GM13977 (cell line): ENCODE results near the gene MMGT1.
A peak's percentile ranks its signal among the peaks of the same experiment; 100 is the strongest.

Experiments used
- DNase-seq: peaks from one replicate; pipeline ENCODE4 v3.0.0; 2012; ENCODE audit warnings: low spot score
- in situ Hi-C: fragments of 300-500 bp; cut with MboI; formaldehyde crosslinking; loops from one replicate; pipeline ENCODE4 v1.12.0; 2022; ENCODE audit warnings: low sequenced_read_pairs, low pct_unique_long_range_greater_than_20kb, mixed read lengths, inconsistent platforms; ENCODE audit not compliant: unreplicated experiment
- TF ChIP-seq, protein P1 (sequence below): IDR thresholded peaks from 2 replicates; pipeline ENCODE4 v1.5.1; 2012; ENCODE audit warnings: mild to moderate bottlenecking, control low read depth; ENCODE audit not compliant: insufficient read depth; ENCODE audit errors: extremely low read depth, missing control alignments

MMGT1 gene

GRCh38 chrX:135988245-135988644, 14.5 kb upstream of the MMGT1 start:
- no peak for DNase-seq
- TF ChIP-seq, protein P1, sequence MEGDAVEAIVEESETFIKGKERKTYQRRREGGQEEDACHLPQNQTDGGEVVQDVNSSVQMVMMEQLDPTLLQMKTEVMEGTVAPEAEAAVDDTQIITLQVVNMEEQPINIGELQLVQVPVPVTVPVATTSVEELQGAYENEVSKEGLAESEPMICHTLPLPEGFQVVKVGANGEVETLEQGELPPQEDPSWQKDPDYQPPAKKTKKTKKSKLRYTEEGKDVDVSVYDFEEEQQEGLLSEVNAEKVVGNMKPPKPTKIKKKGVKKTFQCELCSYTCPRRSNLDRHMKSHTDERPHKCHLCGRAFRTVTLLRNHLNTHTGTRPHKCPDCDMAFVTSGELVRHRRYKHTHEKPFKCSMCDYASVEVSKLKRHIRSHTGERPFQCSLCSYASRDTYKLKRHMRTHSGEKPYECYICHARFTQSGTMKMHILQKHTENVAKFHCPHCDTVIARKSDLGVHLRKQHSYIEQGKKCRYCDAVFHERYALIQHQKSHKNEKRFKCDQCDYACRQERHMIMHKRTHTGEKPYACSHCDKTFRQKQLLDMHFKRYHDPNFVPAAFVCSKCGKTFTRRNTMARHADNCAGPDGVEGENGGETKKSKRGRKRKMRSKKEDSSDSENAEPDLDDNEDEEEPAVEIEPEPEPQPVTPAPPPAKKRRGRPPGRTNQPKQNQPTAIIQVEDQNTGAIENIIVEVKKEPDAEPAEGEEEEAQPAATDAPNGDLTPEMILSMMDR, result no peak
- in situ Hi-C loops, result no loop called here

DNA sequence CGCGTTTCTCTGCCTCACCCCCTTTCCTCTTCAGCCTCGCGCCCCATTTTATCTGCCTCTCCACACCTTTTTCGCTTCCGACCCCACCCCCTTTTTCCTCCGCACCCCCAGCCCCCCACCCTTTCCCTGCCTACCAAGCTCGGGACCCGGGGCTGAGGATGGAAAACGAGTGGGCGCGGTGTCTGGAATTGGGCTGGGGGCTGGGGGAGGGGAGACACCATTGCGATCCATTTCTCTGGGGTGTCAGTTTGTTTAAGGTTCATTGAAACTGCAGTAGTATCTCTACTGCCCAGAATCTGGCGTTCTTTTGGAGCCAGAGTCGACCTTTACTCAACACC, 12.2 kb upstream of the MMGT1 start:
- DNase-seq, result peak; percentile 22
- in situ Hi-C loops, result no loop called here
- TF ChIP-seq, protein P1, result no peak

DNA sequence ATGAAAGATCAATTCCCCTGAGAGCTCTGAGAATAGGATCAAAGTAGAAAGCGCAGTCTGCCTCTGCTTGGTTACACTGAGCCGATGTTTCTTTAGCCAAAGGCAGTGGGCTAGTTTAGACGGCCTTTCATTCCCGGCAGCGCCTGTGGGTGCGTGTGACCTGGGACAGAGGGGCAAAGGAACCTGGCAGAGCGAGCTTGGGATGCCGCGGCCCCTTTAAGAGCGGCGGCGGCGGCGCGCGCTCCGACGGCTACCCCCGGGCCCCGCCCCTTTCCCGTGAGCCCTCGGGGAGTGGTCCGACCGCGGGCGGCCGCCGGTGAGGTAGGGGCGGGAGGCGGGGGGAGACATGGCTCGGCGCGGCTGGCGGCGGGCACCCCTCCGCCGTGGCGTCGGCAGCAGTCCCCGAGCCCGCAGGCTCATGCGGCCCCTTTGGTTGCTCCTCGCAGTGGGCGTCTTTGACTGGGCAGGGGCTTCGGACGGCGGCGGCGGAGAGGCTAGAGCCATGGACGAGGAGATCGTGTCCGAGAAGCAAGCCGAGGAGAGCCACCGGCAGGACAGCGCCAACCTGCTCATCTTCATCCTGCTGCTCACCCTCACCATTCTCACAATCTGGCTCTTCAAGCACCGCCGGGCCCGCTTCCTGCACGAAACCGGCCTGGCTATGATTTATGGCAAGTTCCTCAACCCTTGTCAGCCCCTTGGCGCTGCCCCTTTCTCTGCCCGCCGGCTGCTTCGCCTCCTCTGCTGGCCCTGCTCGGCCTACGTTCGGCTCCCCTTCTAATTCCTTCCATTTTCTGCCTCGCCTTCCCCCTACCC, 11.6 kb upstream of the MMGT1 start, which contains the start of gene SLC9A6:
TSS of gene SLC9A6 (plus strand) at position 279 of the 816 bp plus-strand sequence. CDS start at position 503, 224 bp downstream.
- DNase-seq, result peak; percentile 82
- in situ Hi-C loops, result no loop called here
- TF ChIP-seq, protein P1, result no peak

GRCh38 chrX:135984791-135985156, 11.0 kb upstream of the MMGT1 start:
- TF ChIP-seq, protein P1, result no peak
- in situ Hi-C loops, result no loop called here
- no peak for DNase-seq

- TF ChIP-seq, protein P1, result no peak
- in situ Hi-C loops, result no loop called here
Observed at GRCh38 chrX:135984256-135984655, 10.5 kb upstream of the MMGT1 start.

GRCh38 chrX:135982860-135983259, 9.1 kb upstream of the MMGT1 start:
- TF ChIP-seq, protein P1, result no peak
- no peak for DNase-seq
- in situ Hi-C loops, result no loop called here

More at GRCh38 chrX:135984256-135984655, 10.5 kb upstream of the MMGT1 start:
- no peak for DNase-seq

DNA sequence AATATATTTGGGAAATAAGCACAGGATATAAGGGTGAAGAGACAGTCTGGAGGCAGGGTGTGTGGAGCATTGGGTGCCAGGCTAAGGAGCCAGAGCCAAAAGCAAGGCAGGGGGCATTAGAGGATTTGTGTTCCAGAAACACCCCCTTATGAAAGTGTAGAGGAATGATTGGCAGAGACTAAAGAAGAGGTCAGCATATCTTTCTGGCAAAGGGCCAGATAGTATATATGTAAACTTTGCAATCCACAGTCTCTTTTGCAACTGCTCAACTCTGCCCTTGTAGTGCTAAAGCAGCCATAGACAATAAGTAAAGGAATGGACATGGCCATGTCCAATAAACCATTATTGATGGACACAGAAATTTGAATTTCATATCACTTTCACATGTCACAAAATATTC, 7.9 kb upstream of the MMGT1 start:
- no peak for DNase-seq
- in situ Hi-C loops, result no loop called here
- TF ChIP-seq, protein P1, result no peak
